NCI-H146 (cell line): ENCODE data around the gene PTPRZ1.

Experiments
- DNase-seq: peaks from one replicate; lab custom pipeline; 2025; lab: John Stamatoyannopoulos, UW

The PTPRZ1 gene

DNA sequence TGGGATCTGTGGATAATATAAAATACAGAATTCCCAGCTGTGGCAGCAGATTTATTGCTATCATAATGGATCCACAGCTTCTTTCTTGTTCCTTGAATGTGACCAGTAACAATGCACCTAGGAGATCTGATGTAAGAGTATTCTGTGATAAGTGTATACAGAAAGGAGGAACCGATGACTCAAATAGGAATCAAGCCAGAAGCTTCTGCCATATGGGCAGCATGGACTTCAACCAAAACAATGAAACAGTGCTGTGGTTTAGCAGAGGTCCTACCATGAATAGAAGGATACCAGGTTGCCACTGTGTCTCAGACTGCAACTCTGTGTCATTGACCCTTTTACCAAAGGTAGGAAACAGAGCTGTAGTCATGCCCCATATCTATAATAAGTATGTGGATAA lies 81.8 kb downstream of the PTPRZ1 start:
- DNase-seq: no peak

DNA sequence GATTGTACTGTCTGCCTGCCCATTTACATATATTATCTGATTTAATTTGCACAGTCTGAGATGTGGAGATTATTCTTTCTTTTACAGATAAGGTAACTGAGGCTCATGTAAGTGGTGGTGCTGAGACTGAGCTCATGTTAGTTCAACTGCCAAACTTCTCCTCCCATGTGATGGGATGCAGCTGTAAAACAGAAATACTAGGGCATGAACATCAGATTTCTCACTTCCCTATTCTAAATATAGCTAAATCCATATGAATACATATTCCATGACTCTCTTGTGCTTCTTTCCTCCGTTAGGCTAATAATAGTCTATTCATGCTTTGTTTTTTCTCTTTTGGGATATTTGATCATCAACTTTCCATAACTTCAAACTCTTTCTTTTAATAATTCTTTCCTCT lies 84.7 kb downstream of the PTPRZ1 start:
- no peak for DNase-seq

DNA sequence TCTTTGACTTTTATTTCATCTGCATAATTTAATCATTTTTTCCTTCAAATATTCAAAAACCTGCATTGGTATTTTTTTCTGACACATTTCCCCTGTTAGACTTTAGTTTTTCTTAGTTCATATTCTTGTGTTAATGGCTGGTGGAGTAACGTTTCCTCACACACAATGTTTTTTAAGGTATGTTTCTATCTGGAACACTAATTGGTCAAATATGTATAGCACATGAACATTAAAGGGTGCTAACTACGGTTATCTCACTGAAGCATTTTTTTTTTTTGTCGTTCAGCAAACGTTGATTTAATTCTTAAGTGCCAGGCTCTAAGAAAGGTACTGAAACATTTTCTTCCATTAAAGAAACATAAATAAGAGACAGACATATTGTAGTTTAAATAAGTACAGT lies 87.7 kb downstream of the PTPRZ1 start:
- DNase-seq: no peak

DNA sequence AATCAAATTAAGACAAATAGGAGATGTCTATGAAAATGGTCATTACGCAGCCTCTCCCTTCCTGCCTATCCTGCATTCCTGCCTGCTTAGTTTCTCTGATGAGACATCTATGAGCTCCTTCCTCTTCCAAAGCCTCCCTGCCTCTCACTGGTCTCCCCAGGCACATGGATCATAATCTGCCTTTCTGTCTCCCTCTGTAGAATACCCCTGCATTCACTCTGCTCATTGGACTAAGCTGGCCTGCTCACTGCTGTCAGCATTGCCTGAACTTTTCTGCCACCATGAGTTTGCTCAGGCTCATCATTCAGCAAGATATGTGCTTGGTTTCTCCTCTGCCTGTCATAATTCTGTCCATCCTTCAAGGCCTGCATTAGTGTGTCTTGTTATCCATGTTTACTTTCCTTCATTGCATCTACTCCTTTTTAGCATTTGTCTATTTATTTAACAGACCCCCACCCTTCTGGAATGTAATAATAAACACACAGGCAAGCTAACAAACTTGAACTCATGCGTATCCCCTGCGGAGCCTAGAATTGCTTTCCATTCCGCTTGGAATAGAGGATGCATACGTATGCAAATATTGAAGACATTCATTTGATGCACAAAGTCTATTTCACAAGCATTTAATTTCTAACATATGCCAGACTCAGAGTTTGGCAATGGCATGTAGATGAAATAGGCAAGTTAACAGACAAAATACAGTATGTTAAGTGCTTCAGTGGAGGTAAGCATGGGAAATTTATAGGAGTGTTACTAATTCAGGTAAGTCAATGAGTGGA lies 88.3 kb downstream of the PTPRZ1 start:
- peak; percentile 53 for DNase-seq

DNA sequence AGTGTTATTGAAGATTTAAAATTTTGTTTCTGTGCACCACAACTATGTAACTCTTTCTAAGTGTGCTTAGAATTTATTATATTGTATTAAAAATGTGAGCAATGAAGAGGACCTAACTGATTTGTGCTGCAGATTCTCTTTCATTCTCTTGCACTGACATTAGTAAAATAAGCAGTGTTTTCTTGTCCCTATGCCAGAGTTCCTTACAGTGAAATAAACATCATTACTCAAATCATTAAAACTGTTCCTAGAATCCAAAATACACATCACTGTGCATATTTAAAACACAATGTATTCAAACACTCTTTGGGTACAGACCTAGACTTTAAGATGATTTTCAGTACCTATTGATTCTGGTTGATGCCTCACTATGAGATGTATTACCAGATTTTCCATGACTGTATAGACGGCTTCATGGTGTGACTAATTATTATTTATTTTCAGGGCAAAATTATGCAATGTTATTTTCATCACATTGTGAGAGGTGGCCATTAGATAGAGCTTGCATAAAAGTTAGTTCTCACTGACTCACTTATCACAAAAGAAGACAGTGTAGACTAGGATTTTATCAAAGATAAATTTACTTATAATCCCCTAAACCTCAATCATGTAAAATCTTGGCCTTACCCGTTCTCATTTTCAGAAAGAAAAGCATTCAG lies 93.4 kb downstream of the PTPRZ1 start:
- DNase-seq: no peak

DNA sequence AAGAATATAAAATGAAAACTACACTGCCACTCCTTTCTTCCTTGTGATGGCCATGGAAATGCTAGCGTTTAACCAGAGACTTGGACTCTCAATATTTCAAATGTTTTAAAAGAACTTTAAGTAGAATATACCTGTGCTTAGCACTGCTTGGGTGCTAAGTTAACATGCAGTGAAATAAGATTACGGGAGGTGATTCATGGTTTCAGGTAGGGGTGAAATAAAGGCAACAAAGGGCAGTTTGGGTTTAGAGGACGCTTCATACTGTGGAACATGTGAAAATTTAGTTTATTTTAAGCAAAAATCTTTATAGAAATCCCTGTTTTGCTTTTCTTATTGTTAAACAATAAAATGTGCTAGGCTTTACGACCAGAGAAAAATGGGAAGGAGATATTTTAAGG lies 94.0 kb downstream of the PTPRZ1 start:
- no peak for DNase-seq

DNA sequence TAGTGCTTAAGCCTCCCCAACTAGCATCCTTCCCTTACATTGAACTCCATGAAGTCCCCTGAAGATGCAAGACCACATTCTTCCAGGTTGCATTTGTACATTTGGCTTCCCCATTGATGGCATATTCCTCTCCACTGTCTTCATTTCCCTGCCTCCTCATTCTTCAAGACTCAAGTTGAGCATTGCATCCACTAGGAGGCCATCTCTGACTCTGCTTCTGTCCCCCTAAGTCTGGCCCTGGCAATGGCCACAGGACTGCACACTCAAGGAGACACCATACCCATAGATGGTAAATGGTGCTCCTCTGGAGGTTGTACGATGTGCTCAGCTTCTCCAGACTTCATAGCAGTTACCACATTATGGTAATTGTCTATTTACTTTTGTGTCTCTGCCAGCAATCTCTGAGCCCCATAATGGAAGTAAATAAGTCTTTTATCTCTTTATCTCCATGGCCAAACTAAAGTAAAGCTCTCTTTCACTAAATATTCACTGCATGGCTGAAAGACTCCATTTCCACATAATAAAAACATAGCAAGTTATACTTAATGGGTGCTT lies 112.6 kb downstream of the PTPRZ1 start:
- peak; percentile 60 for DNase-seq

DNA sequence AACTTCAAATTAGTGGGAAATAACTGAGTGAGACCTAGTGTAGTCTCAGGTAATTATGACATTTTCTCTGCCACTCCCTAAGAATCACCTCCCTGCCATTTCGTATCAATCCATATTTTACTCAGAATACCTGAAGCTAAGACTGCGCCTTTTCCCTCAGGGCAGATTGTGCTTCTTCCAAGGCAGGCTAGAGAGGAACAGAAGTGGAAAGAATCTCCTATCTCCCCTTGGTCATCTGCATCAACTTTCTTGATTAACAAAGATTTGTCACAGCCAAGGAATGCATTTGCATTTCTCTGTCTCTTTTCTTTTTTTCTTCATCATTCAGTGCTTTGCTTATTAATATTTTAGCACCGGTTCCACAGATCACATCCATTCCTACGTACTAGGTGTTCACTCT lies 119.1 kb downstream of the PTPRZ1 start:
- DNase-seq: no peak

DNA sequence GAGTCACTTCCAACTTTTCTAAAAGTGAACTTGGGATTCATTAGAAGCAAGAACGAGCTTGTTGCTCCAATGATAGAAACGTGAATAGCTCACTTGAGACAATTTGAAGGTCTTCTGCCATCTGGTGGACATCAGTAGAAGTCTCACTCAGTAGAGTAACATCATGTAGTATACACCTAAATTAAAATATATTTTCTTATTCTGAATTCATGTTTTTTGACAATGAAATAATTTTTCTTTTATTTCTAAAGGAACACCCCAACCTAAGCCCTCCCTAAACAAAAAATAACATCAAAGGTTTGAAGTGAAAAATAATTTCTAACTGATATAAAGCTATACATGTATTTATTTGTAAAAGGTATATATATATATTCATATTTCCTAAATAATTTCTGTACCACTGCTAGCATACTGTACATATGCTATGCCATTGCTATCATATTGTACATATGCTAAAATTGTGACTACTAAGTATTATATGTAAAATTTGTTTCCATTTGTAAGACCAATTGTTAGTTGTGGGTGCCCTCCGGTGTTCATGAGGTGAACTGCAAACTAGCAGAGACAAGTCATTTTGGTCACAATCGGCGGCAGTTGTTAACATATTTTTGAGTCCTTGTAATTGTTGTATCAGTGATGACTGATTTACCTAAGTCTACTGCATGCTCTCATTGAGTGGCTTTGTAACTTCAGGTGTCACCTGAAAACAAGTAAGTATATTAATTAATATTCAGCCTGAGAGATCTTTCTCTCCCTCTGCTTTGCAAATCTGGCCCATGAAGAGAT lies 121.9 kb downstream of the PTPRZ1 start:
- DNase-seq: peak; percentile 73

DNA sequence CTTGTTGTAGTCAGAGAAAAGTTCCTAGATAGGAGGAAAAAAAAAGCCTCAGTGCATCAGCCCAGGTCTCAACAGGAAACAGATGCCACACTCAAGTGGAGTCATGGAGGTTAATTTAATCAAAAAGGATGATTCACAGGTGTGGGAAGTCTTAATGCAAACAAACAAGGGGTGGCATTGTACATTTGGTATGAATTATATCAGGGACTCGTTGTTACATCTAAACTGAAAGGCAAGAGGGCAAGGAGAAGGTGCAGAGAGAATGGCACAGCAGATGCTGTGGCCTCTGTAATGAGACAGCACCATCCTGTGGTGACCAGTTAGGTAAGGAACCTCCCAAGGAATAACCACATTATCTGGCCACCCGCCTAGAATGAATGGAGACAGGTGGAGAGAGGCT lies 133.7 kb downstream of the PTPRZ1 start:
- DNase-seq: peak; percentile 85

DNA sequence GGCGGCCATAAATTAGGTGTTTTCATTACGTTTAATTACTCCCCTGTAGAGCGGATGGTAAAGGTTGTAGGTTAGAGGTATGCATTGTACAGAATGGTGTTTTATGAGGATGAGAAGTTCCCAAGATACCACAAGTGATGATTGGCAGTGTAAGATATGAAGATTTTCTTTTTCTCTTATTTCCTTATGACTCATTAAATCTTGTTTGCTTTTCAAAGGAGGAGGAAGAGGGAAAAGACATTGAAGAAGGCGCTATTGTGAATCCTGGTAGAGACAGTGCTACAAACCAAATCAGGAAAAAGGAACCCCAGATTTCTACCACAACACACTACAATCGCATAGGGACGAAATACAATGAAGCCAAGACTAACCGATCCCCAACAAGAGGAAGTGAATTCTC lies 137.2 kb downstream of the PTPRZ1 start:
- DNase-seq: no peak

DNA sequence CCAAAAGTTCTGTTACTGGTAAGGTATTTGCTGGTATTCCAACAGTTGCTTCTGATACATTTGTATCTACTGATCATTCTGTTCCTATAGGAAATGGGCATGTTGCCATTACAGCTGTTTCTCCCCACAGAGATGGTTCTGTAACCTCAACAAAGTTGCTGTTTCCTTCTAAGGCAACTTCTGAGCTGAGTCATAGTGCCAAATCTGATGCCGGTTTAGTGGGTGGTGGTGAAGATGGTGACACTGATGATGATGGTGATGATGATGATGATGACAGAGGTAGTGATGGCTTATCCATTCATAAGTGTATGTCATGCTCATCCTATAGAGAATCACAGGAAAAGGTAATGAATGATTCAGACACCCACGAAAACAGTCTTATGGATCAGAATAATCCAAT lies 140.1 kb downstream of the PTPRZ1 start:
- no peak for DNase-seq

DNA sequence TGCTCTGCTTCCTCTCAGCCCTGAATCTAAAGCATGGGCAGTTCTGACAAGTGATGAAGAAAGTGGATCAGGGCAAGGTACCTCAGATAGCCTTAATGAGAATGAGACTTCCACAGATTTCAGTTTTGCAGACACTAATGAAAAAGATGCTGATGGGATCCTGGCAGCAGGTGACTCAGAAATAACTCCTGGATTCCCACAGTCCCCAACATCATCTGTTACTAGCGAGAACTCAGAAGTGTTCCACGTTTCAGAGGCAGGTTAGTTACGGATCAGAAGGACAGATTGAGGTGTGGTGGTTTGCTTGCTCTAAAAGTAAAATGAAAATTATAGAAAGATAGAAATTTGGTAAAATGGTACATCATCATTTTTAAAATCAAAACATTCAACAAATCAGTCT lies 140.7 kb downstream of the PTPRZ1 start:
- DNase-seq: no peak

DNA sequence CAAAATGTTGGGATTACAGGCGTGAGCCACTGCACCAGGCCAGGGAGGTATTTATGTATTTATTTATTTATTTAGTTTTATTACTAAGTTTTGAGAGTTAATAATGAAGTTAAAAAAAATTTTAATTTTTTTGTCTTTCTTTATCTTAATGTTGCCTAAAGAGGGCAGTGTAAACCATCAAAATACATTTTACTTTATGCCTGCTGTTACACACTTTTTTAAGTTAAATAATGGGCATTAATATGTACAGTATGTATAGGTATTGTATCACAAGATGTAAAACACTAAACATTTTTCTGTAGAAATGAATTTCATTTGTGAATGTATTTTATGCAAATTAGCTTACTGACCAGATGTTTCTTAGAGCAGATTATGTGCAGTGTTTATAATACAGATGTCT lies 141.7 kb downstream of the PTPRZ1 start:
- no peak for DNase-seq

DNA sequence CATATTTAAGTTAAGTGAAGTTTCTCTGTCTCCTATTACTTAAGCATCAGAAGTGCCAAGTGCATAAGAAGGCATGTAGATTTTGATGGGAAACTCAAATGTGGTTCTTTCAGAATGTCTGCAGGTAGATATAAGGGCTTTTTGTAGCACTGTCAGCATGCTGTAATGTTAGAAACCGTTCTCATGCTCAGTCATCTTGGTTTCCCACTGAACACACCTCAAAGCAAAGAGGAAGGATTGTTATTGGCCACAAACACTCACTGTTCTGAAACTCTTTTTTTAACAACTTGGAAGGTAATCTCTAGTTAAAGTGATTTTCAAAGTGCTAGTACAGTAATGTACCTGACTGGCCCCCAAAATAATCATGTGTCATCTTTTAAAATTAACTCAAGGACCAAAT lies 145.1 kb downstream of the PTPRZ1 start:
- no peak for DNase-seq

DNA sequence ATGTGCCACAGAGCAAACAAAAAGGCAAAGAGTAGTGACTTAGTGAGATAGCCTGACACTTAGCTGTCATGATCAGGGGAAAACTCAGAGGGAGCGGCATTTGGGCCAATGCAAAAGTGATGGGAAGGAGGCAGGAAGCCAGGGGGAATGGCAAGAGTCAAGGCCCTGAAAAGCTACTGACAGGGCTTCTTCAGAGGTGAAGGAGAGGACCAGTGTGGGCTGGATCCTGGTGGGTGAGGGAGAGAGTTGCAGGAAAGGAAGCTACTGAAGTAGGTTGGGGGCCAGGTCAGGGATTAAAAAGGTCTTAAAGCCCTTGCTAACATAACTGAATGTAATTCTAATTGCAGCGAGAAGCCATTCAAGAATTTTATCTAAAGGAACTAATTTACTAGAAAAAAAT lies 154.1 kb downstream of the PTPRZ1 start:
- DNase-seq: no peak

DNA sequence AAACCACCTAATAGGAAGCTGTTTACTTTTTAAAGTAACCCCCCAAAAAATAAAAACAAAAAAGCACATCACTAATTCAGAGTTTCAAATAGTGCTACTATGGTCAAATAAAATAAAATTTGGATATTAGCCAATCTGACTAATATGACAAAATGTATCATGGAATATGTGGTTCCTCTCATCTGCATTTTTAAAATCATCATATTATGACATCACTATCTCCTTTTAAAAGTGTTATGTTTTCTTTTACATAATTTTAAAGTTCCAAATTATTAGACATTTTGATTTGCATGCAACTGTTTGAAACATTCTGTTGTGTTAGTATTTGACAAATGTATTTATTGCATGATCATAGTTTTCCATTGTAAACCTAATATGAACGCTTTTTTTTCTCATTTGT lies 160.7 kb downstream of the PTPRZ1 start:
- no peak for DNase-seq

DNA sequence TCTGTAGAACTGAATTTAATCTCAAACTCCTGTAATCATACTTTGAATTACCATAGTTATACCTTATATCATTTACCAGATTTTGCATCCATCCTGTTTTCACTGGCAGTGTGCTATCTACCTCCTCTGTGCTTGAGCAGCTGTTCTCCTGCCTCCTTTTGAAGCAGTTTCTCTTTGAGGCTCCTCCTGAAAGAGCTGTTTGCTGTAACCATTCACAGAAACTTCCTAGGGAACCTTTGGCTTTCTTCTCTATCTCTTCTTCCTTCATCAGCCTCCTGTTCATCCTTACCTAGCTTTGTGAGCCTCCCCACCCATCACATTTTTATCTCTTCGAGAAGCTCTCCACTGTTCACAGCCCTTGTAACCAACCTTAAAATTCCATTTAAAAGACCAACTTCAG lies 162.9 kb downstream of the PTPRZ1 start:
- no peak for DNase-seq

DNA sequence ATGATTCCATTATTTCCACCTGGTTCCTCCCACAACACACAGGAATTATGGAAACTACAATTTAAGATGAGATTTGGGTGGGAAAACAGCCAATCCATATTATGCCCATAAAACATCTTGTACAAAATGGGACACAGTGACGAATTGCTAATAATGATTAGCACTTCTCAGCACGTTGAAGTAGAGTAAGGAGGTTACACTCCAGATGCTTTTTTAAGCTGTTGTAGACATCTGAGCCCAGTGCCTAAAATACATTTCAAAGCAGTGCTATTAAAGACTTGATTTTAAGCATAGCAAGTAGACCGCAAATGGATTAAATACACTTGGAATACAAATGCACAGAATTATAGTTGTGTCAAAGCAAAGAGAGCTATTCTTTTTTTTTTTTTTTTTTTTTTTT lies 165.2 kb downstream of the PTPRZ1 start:
- DNase-seq: no peak

DNA sequence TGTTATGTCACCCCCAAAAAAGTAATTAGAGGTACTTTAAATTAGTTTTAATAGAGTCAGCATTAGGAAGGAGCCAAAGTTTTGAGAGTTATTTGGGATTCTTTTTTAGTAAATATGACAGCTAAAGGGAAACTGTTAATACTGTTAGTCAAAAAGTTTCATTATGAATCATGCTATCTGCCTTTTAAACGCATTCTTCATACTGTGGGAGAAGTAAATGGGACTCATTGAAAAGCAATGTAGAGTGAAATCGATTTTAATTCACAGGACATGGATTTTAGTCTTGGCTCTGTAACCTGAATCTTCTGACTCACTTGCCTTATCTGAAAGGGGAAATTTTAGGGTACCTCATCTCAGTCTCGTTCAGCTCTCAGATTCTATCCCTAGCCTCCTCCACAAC lies 165.9 kb downstream of the PTPRZ1 start:
- no peak for DNase-seq

DNA sequence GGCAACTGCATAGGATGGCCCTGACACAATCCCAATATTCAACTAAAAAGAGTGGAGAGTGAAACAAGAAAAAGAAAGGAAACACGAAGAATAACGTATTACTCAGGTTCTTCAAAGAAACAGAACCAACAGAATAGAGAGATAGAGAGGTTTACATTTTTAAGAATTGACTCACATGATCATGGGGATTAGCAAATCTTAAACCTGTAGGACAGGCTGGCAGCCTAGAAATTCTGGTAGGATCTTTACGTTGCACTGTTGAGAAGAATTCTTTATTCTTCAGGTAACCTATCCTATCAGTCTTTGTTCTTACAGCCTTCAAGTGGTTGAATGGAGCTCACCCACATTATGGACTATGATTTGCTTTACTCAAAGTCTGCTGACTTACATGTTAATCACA lies 167.2 kb downstream of the PTPRZ1 start:
- no peak for DNase-seq

DNA sequence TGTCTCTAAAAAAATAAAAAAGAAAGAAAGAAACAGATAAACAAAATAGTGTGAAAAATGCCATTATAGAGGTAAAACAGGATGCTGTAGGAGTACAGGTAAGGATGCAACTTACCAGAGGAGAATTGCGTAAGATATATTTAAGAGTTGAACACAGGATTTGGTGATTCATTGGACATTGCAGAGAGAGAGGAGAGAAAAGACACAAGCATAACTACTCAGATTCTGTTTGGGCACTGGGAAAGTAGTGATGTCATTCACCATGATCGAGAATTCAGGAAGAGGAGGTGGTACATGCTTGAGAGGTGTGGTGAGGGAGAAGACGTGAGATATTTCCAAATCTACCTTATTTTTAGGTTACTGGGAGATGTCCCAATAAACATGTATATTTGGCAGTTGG lies 173.4 kb downstream of the PTPRZ1 start:
- DNase-seq: no peak

DNA sequence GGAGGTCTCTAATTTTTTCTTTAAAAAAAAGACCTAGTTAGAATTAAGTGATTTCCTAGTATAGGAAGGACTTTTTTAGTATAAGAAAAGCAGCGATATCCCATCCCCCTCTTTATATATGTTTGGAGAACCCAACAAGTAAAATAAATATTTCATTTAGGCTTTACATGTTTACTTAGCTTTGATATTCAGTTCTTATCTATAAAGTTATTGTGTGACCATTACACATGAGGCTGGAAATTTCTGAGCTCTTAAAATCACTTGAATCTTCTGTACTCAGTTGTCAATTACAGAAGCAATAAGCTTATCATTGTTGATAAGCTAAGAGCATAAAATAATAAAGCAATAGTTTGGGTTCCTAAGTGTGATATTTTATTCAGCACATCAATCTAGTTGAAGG lies 181.4 kb downstream of the PTPRZ1 start:
- no peak for DNase-seq
